SU-DHL-6 (cell line): ENCODE data around the gene FLNA.

Experiments used
- H2AFZ ChIP-seq: fragments of 200-600 bp; sonication (generic); 2 replicates; pipeline ENCODE4 v1.6.1; 2014; ENCODE audit warnings: low read depth, mild to moderate bottlenecking, moderate library complexity, mixed read lengths, antibody characterized with exemption, low read length; ENCODE audit not compliant: severe bottlenecking
- H3F3A ChIP-seq: fragments of 200-600 bp; shearing (Covaris generic); 2 replicates; pipeline ENCODE4 v1.6.0; 2016; ENCODE audit warnings: antibody characterized with exemption, mild to moderate bottlenecking; ENCODE audit not compliant: insufficient read depth
- H3K27ac ChIP-seq: fragments of 200-600 bp; sonication (generic); 2 replicates; pipeline ENCODE4 v1.5.1; 2016; ENCODE audit warnings: low read depth, mild to moderate bottlenecking, low read length, moderate library complexity, mixed read lengths
- H3K27me3 ChIP-seq: fragments of 200-600 bp; sonication (generic), shearing (Covaris generic); 2 replicates; pipeline ENCODE4 v1.6.0; 2014; ENCODE audit warnings: mild to moderate bottlenecking, low read length
- H3K36me3 ChIP-seq: fragments of 200-600 bp; sonication (generic); 2 replicates; pipeline ENCODE4 v1.6.1; 2014; ENCODE audit warnings: mild to moderate bottlenecking, low read length, mixed read lengths
- H3K4me2 ChIP-seq: fragments of 300-600, 200-600 bp; shearing (Covaris generic), sonication (generic); 2 replicates; pipeline ENCODE4 v1.6.0; 2014; ENCODE audit warnings: low read length, low read depth, mild to moderate bottlenecking; ENCODE audit not compliant: poor library complexity, severe bottlenecking
- H3K4me3 ChIP-seq: fragments of 200-600 bp; sonication (generic); 2 replicates; pipeline ENCODE4 v1.5.1; 2014; ENCODE audit warnings: antibody characterized with exemption, low read length, mild to moderate bottlenecking, mixed read lengths; ENCODE audit not compliant: insufficient read depth, poor library complexity, severe bottlenecking
- H3K79me2 ChIP-seq: fragments of 200-600 bp; sonication (generic); 2 replicates; pipeline ENCODE4 v1.6.1; 2014; ENCODE audit warnings: mild to moderate bottlenecking, low read length, moderate library complexity; ENCODE audit not compliant: insufficient read depth
- H3K9ac ChIP-seq: fragments of 200-600 bp; sonication (generic); 2 replicates; pipeline ENCODE4 v1.7.0; 2014; ENCODE audit warnings: mild to moderate bottlenecking, low read length
- H3K9me2 ChIP-seq: fragments of 200-600 bp; sonication (generic); replicated peaks from 2 replicates; pipeline ENCODE4 v1.6.1; 2014; ENCODE audit warnings: low read length; ENCODE audit not compliant: insufficient read depth
- H3K9me3 ChIP-seq: fragments of 200-600 bp; sonication (generic); 2 replicates; pipeline ENCODE4 v1.6.1; 2014; ENCODE audit warnings: low read length, mixed read lengths; ENCODE audit not compliant: insufficient read depth
- H4K20me1 ChIP-seq: fragments of 200-600 bp; sonication (generic); 2 replicates; pipeline ENCODE4 v1.6.1; 2014; ENCODE audit warnings: low read depth, mild to moderate bottlenecking, antibody characterized with exemption, low read length, moderate library complexity, mixed read lengths
- EZH2phosphoT487 ChIP-seq: fragments of 200-600 bp; sonication (generic), shearing (Covaris generic); conservative IDR thresholded peaks from 2 replicates; pipeline ENCODE4 v1.6.1; 2018; ENCODE audit warnings: mild to moderate bottlenecking, antibody characterized with exemption, low read length, moderate library complexity, mixed read lengths
- TF ChIP-seq, protein P1 (sequence below): fragments of 200-600 bp; sonication (generic); IDR thresholded peaks from one replicate; pipeline ENCODE4 v1.5.1; 2017; ENCODE audit warnings: antibody characterized with exemption, mild to moderate bottlenecking, low read length, moderate library complexity; ENCODE audit not compliant: insufficient read depth, poor library complexity, severe bottlenecking

Gene FLNA

DNA sequence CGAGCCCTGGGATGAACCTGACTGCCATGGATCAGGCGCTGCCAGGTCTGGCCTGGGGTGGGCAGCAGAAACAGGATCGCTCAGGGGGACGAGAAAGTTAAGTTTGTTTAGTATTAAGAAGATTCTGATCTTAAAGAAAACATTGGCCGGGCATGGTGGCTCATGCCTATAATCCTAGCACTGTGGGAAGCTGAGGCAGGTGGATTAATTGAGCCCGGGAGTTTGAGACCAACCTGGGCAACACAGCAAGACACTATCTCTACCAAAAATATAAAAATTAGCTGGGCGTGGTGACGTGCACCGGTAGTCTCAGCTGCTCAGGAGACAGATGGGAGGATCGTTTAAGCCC lies 696 bp upstream of the FLNA start:
- no peak overlapping the region for H3K27ac ChIP-seq
- H3K9me2 ChIP-seq, result no peaks in the 10 kb centered on the region

DNA sequence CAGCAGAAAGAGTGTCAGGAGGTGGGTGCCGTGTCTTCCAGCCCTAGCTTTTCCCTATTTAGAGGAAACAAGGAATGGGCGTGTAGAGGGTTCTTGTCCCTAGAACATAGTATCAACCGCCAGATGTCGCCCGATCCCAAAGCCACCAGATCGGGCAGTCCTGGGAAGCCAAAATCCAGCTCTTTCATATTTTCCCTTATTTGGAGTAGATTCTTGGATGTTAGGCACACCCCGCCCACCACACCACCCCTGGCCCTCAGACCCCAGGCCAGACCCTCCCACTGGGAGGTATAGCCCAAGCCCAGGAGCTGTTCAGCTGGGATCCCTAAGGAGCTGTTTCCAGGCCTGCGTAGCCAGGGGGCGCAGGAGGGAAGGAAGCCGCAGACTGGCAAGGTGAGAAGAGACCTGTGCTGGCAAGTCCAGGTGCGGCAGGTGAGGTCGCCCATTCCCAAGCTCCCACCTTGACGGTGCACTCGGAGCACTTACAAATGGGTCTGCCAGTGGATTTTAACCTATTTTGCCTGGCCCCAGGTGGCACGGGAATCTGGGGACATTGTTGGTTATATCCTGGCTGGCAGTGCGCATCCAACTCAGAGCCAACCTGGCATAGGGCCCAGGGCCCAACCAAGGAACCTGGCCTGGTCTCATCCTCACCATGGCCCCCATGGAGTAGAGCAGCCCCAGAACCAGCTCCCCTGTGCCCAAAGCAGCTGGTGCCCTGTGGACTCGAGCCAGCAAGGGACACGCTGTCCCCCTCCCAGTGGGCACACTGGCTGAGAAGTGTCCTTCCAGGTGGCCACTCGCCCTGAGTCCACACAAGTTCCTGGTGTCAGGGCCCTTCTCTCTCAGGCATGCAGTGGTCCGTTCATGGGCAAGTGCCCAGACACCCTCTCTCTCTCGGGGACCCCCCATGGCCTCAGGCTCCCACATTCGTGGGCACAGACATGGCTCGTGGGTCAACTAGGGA lies 811 bp downstream of the FLNA start:
- peak overlapping the region; percentile 26 for H3K4me3 ChIP-seq
- H3K79me2 ChIP-seq, result 0 out of 2 replicates have a peak, but pooled peaks cover 7% of the 10 kb centered on the region
- H3K9ac ChIP-seq, result peak overlapping the region; percentile 53

More for the DNA sequence above, 696 bp upstream of the FLNA start:
- Histone ChIP-seq H3K36me3 (no peaks in the 10 kb centered on the region), H3K79me2 (peaks cover 11% of the 10 kb centered on the region), H4K20me1 (no peaks in the 10 kb centered on the region), H3F3A (no peaks in the 10 kb centered on the region), H3K9ac (peak overlapping the region; percentile 53; the same call in 1 of the 2 replicates), H2AFZ (no peak overlapping the region), H3K27me3 (no peaks in the 10 kb centered on the region), H3K4me3 (no peak overlapping the region), H3K4me2 (peak overlapping the region; percentile 54), H3K9me3 (no peaks in the 10 kb centered on the region)
- TF ChIP-seq, protein P1, sequence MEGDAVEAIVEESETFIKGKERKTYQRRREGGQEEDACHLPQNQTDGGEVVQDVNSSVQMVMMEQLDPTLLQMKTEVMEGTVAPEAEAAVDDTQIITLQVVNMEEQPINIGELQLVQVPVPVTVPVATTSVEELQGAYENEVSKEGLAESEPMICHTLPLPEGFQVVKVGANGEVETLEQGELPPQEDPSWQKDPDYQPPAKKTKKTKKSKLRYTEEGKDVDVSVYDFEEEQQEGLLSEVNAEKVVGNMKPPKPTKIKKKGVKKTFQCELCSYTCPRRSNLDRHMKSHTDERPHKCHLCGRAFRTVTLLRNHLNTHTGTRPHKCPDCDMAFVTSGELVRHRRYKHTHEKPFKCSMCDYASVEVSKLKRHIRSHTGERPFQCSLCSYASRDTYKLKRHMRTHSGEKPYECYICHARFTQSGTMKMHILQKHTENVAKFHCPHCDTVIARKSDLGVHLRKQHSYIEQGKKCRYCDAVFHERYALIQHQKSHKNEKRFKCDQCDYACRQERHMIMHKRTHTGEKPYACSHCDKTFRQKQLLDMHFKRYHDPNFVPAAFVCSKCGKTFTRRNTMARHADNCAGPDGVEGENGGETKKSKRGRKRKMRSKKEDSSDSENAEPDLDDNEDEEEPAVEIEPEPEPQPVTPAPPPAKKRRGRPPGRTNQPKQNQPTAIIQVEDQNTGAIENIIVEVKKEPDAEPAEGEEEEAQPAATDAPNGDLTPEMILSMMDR, result no peak
- no peak for TF ChIP-seq EZH2phosphoT487

DNA sequence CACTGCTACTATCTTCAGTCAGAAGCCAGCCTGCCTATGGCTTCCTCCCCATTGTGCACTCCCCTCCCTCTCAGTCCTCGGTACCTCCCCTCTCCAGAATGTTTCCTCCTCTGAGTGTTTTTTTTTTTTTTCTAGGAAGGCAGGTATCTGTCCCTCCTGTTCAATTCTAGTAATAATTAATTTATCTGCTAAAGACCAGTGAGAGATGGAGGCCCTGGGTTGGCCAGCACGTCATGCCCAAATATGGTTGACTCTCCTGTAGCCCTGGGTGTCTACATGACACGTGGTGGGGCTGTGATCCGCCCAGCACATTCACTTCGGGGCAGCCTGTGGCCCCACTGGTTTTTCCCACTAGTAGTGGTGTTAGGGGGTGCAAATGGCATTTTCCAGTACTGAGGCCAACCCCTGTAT lies 1.8 kb downstream of the FLNA start:
- H3K27me3 ChIP-seq, result no peaks in the 10 kb centered on the region
- no peak overlapping the region for H3K9ac ChIP-seq
- H3F3A ChIP-seq, result no peaks in the 10 kb centered on the region
- H3K9me3 ChIP-seq, result no peaks in the 10 kb centered on the region
- TF ChIP-seq EZH2phosphoT487, result no peak
- TF ChIP-seq, protein P1, result no peak
- H3K4me3 ChIP-seq, result no peak overlapping the region
- no peak overlapping the region for H2AFZ ChIP-seq
- no peak overlapping the region for H3K4me2 ChIP-seq
- H3K9me2 ChIP-seq, result no peaks in the 10 kb centered on the region
- no peaks in the 10 kb centered on the region for H3K36me3 ChIP-seq
- H3K79me2 ChIP-seq, result 0 out of 2 replicates have a peak, but pooled peaks cover 7% of the 10 kb centered on the region
- no peaks in the 10 kb centered on the region for H4K20me1 ChIP-seq
- H3K27ac ChIP-seq, result no peak overlapping the region

More for the DNA sequence above, 811 bp downstream of the FLNA start:
- no peak overlapping the region for H3K27ac ChIP-seq
- H3K36me3 ChIP-seq, result no peaks in the 10 kb centered on the region
- H4K20me1 ChIP-seq, result no peaks in the 10 kb centered on the region
- peak overlapping the region; percentile 54 for H3K4me2 ChIP-seq
- H2AFZ ChIP-seq, result no peak overlapping the region
- H3K9me2 ChIP-seq, result no peaks in the 10 kb centered on the region
- H3K9me3 ChIP-seq, result no peaks in the 10 kb centered on the region
- no peaks in the 10 kb centered on the region for H3K27me3 ChIP-seq
- H3F3A ChIP-seq, result no peaks in the 10 kb centered on the region
- TF ChIP-seq EZH2phosphoT487, result no peak
- TF ChIP-seq, protein P1, result peak; percentile 59
